ENCODE data around the gene CRHBP. TPM values are rescaled to one million over a fixed set of nuclear protein-coding genes. Genes with fewer than 3 reads are reported as not detected.

Gene CRHBP
- total and polyA plus RNA-seq, 9 of the 15 experiments (the other 6 are each of a cell fraction or from before 2014, with no cell fraction given), result not detected

DNA sequence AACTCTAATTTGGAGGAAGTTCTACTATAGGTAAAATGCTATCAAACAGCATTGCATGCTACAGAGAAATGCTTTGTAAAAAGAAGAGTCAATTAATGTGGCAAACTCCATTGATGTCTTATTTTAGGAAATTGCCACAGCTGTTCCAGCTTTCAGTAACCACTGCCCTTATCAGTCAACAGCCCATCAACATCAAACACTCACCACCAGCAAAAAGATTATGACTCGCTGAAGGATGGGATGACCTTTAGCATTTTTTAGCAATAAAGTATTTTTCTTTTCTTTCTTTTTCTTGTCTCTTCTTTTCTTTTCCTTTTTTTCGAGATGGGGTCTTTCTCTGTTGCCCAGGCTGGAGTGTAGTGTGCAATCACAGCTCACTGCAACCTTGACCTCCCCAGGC lies 26.0 kb downstream of the CRHBP start:
- Histone ChIP-seq H3K4me2 (ENCODE audit: insufficient read depth, low read length) (no peak overlapping the region), H3K4me1 (replicated peaks in 1 of 2; ENCODE audit: control insufficient read depth in 2 of 2, insufficient read depth in 2 of 2, low read length in 2 of 2) (no peaks in the 10 kb centered on the region; a peak in 1 of 5 replicates), H3K27me3 (ENCODE audit: control insufficient read depth in 2 of 2, insufficient read depth in 2 of 2, low read length in 2 of 2) (peaks cover 0 to 2% of the 10 kb centered on the region in 2 experiments; a peak in 2 of 5 replicates), H3K36me3 (ENCODE audit: control insufficient read depth, insufficient read depth, low read length) (no peaks in the 10 kb centered on the region), H3K9me1 (ENCODE audit: control insufficient read depth, insufficient read depth, low read length) (no peaks in the 10 kb centered on the region), H3K4me3 (no peak overlapping the region), H2AFZ (ENCODE audit: low read depth, low read length) (no peak overlapping the region), H3K79me2 (ENCODE audit: control insufficient read depth, insufficient read depth, low read length) (no peaks in the 10 kb centered on the region), H3K9ac (ENCODE audit: insufficient read depth in 1 of 2, low read depth in 2 of 2, low read length in 2 of 2) (no peak overlapping the region), H4K20me1 (replicated peaks; ENCODE audit: control insufficient read depth, insufficient read depth, low read length) (no peaks in the 10 kb centered on the region), H3K9me3 (replicated peaks; ENCODE audit: control insufficient read depth, insufficient read depth, low read depth, low read length) (no peaks in the 10 kb centered on the region), H3K27ac (ENCODE audit: extremely low read depth, low read depth, low read length) (no peak overlapping the region)
- DNase-seq (ENCODE audit: extremely low read depth in 1 of 4, low spot score in 3 of 4) (no peak), FAIRE-seq (no peak), ATAC-seq (no peak)
- 0% methylated on average over 2 of the region's 2 CpGs for WGBS (ENCODE audit: insufficient coverage, low coverage, missing lambda C conversion rate)
- in situ Hi-C loops (cut with MboI), result no loop called here
- CTCF ChIA-PET (ENCODE audit: low intra/inter-chr PET ratio), result no interaction called here
- no TSS peak for BruUV-seq (replicated peaks)
- POLR2A ChIA-PET, result no interaction called here
- intact Hi-C loops (cut with micrococcal nuclease), result no loop called here
- TF ChIP-seq NR4A1 (CRISPR knock-in tag; IDR thresholded peaks at IDR 0.05), result no peak
- TF ChIP-seq NR4A1 (tag; IDR thresholded peaks at IDR 0.05), result no peak
- TF ChIP-seq TCF3 (CRISPR knock-in tag; IDR thresholded peaks at IDR 0.05), result peak; percentile 35; the same call in 1 of the 2 replicates
- 0 out of 4 replicates have a peak, but pooled peaks of 1 of the 2 experiments have one; percentile 13 for TF ChIP-seq KDM1A (IDR thresholded peaks at IDR 0.05)
- no peak for TF ChIP-seq SMARCB1 (IDR thresholded peaks at IDR 0.05; ENCODE audit: insufficient read length, low read depth)
- TF ChIP-seq MYBL2 (IDR thresholded peaks at IDR 0.05; ENCODE audit: low read depth), result no peak
- TF ChIP-seq MYBL2 (CRISPR knock-in tag; IDR thresholded peaks at IDR 0.05; ENCODE audit: borderline replicate concordance), result no peak
- TF ChIP-seq ELF1 (tag; IDR thresholded peaks at IDR 0.05), result no peak
- TF ChIP-seq, protein P1, sequence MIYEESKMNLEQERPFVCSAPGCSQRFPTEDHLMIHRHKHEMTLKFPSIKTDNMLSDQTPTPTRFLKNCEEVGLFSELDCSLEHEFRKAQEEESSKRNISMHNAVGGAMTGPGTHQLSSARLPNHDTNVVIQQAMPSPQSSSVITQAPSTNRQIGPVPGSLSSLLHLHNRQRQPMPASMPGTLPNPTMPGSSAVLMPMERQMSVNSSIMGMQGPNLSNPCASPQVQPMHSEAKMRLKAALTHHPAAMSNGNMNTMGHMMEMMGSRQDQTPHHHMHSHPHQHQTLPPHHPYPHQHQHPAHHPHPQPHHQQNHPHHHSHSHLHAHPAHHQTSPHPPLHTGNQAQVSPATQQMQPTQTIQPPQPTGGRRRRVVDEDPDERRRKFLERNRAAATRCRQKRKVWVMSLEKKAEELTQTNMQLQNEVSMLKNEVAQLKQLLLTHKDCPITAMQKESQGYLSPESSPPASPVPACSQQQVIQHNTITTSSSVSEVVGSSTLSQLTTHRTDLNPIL (CRISPR knock-in tag; IDR thresholded peaks at IDR 0.05), result no peak
- no peak for TF ChIP-seq KLF6 (CRISPR knock-in tag; IDR thresholded peaks at IDR 0.05; ENCODE audit: borderline replicate concordance)
- TF ChIP-seq, protein P2, sequence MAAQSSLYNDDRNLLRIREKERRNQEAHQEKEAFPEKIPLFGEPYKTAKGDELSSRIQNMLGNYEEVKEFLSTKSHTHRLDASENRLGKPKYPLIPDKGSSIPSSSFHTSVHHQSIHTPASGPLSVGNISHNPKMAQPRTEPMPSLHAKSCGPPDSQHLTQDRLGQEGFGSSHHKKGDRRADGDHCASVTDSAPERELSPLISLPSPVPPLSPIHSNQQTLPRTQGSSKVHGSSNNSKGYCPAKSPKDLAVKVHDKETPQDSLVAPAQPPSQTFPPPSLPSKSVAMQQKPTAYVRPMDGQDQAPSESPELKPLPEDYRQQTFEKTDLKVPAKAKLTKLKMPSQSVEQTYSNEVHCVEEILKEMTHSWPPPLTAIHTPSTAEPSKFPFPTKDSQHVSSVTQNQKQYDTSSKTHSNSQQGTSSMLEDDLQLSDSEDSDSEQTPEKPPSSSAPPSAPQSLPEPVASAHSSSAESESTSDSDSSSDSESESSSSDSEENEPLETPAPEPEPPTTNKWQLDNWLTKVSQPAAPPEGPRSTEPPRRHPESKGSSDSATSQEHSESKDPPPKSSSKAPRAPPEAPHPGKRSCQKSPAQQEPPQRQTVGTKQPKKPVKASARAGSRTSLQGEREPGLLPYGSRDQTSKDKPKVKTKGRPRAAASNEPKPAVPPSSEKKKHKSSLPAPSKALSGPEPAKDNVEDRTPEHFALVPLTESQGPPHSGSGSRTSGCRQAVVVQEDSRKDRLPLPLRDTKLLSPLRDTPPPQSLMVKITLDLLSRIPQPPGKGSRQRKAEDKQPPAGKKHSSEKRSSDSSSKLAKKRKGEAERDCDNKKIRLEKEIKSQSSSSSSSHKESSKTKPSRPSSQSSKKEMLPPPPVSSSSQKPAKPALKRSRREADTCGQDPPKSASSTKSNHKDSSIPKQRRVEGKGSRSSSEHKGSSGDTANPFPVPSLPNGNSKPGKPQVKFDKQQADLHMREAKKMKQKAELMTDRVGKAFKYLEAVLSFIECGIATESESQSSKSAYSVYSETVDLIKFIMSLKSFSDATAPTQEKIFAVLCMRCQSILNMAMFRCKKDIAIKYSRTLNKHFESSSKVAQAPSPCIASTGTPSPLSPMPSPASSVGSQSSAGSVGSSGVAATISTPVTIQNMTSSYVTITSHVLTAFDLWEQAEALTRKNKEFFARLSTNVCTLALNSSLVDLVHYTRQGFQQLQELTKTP (IDR thresholded peaks at IDR 0.05; ENCODE audit: low read depth in 1 of 2, partially characterized antibody in 2 of 2), result no peak
- no peak for TF ChIP-seq FOXM1 (IDR thresholded peaks at IDR 0.05; ENCODE audit: low read depth)
- TF ChIP-seq FOXM1 (CRISPR knock-in tag; IDR thresholded peaks at IDR 0.05; ENCODE audit: low read depth), result no peak
- no peak for TF ChIP-seq TGIF2 (CRISPR knock-in tag; IDR thresholded peaks at IDR 0.05)
- 0 out of 2 replicates have a peak, but pooled peaks have one; percentile 17 for TF ChIP-seq LEF1 (IDR thresholded peaks at IDR 0.05)
- TF ChIP-seq ZC3H11A (IDR thresholded peaks at IDR 0.05; ENCODE audit: low read depth, low read length), result no peak
- TF ChIP-seq ZNF707 (CRISPR knock-in tag; conservative IDR thresholded peaks at IDR 0.05), result no peak
- no peak for TF ChIP-seq NBN (IDR thresholded peaks at IDR 0.05; ENCODE audit: low read depth)

Measured in K562 (cell line).